Pons (tissue), 1 donor: Measurements from ENCODE around the gene B4GAT1.
A peak's percentile ranks its signal among the peaks of the same experiment; 100 is the strongest.
"Not testable (repeated sequence)": the region's sequence is repeated elsewhere in the genome, so short reads cannot be mapped to it uniquely, and the experiment has no call there.

Experiments
- DNase-seq: peaks from one replicate; pipeline ENCODE4 v3.0.0-alpha.2; 2016; ENCODE audit warnings: low spot score

Gene B4GAT1

DNA sequence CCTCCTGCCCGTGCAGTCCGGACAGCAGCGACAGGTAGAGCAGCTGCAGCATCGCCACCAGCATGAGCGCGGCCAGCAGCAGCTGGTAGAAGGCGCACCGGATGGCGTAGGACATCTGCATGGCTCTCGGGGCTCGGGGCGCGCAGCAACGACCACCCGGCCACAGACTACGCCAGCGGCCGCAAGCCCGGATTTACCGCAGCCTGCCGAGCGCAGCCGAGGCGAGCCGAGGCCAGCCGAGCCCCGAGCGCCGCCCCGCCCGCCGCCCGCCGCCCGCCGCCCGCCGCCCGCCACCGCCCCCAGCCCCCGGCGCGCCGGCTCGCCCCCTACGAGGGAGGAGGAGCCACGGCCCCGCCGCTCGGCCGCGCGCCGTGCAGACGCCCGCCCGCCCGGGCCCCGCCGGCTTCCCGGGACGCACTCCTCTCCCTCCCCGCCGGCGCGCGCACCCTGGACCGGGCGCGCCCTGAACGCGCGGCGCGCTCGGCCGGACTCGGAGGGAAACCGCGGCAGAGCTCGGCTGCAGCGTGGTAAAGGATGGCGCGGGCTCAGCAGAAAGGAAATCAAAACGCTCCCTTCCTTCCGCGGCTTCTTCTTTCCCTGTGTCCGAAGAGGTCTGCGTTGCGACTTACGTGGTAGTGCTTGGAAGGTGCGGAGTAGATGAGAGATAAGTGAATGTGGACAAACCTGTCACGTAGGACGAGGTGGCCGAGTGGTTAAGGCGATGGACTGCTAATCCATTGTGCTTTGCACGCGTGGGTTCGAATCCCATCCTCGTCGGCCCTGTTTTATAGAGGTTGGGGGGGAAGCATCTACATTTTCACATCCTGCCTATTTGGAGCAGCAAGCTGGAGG, at the start of gene B4GAT1:
Gene B4GAT1 (minus strand): TSS at position 205 of the 852 bp plus-strand sequence. CDS start 84 bp downstream, at position 121.
- peak; percentile 94 for DNase-seq

DNA sequence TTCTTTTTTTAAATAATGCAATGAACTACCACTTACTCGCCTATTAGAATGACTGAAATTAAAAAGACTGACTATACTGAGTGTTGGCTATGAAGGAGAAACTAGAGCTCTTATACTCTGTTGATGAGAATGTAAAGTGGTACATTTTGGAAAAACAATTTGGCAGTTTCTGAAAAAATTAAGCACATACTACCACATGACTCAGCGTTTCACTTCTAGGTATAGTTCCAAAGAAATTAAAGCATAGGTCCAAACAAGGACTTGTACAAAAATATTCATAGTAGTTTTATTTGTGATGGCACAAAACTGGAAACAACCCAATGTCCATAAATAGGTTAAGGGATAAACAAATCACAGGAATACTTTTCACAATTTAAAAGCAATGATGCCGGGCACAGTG, 46.5 kb upstream of the B4GAT1 start:
- no peak for DNase-seq

DNA sequence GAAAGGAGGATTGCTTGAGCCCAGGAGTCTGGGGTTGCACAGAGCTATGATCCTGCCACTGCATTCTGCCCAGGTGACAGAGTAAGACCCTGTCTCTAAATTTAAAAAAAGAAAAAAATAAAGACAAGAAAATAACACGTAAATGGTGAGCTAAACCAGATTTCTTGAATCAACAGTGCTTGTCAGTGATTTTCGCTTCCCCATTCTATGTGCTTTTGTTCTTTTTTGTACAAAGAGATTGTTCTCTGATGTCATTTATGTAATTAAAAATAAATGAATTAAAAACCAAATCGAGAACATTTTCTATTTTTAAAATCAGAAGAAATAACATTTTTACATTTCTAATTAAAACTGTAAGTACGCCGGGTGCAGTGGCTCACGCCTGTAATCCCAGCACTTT, 43.9 kb upstream of the B4GAT1 start:
- no peak for DNase-seq

DNA sequence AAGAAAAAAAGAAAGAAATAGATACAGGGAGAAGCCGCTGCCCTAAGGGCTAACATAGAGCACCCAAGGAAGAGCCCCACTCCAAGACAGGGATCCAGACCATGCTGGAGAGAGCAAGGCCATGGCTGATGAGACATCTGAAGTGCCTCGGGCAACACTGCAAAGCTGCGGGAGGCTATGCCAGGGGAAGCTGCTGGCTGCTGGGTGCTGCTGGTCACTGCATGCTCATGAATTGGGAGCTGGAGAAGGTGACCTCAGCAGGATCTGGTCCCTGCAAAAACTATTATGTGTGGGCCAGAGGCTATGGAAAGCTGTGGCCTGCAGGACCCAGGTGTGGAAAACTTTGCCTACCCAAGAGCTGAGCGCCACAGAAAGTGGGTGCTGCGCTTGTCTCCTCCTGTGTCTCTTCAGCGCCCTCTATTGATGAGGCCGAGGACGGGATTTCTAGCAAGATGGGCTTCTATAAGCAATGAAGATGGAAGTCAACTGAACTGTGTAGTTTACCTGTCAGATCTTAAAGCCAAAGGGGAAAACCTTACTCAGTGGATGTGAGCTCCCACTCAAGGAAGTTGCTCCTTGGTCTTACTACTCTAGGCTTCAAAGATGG, 41.5 kb upstream of the B4GAT1 start:
- peak; percentile 59 for DNase-seq

DNA sequence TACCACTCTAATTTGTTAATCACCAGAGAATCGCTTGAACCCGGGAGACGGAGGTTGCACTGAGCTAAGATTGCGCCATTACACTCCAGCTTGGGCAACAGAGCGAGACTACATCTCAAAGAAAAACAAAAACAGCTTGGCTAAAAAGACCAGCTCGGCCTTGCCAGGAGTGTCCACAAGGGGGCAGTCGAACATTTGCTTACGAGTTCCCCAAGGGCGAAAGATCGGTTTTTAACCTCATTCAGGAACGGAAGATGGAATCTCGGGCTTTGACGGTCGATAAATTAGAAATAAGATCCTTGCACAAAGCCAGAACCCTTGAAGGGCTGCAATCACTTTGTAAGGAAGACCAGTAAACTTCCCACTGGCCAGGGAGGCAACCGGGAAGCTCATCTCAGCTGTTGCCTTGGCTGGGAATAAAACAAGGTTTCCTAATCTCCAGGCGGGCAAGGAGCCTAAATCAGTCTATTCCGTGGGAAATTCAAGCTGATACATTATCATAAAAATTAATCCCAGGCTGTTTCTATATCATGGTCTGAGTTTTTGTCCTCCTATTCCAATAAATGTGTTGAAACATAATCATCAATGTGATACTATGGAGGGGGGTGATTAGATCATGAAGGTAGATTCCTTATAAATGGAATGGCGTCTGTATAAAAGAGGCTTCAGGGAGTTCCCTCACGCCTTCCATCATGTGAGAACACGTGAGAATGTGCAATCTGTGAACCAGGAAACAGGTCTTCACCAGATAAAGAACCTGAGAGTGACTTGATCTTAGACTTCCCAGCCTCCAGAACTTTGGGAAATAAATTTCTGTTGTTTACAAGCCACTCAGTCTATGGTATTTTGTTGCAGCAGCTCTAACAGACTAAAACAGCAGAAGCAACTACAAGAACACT, 39.0 kb upstream of the B4GAT1 start:
- DNase-seq, result peak; percentile 82

DNA sequence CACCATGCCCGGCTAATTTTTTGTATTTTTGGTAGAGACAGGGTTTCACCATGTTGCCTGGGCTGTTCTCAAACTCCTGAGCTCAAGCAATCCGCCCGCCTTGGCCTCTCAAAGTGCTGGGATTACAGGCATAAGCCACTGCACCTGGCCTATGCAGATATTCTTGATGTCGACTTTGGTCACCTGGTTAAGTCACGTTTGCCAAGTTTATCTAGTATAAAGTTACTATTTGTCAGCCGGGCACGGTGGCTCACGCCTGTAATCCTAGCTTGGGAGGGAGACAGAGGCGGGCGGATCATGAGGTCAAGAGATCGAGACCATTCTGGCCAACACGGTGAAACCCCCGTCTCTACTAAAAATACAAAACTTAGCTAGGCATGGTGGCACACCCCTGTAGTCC, 36.9 kb upstream of the B4GAT1 start:
- DNase-seq, result not testable (repeated sequence)

DNA sequence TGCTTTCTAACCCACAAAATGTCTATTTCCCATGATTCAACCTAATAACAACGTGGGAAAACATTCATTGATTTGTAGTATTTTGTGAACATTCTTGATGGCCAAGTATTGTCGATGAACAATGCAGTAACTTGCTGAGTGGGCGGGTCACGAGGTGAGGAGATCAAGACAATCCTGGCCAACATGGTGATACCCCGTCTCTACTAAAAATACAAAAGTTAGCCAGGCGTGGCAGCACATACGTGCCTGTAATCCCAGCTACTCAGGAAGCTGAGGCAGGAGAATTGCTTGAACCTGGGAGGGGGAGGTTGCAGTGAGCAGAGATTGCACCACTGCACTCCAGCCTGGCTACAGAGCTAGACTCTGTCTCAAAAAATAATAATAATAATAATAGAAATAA, 32.8 kb upstream of the B4GAT1 start:
- DNase-seq, result not testable (repeated sequence)

DNA sequence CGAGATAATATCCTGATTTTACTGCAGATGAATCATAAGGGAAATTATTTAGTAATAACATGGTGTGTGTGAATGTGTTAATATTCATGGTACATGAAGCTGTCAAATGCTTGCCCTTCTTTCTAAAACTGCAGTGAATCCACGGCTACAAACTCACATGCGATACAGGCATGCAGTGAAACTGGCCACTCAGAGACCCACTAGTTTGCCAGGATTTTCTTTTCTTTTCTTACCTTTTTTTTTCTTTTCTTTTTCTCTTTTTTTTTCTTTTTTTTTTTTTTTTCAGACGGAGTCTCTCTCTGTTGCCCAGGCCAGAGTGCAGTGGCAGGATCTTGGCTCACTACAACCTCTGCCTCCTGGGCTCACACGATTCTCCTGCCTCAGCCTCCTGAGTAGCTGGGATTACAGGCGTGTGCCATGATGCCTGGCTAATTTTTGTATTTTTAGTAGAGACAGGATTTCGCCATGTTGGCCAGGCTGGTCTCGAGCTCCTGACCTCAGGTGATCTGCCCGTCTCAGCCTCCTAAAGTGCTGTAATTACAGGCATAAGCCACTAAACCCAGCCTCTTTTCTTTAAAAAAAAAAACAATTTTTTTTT, 26.4 kb upstream of the B4GAT1 start:
- DNase-seq, result not testable (repeated sequence)

DNA sequence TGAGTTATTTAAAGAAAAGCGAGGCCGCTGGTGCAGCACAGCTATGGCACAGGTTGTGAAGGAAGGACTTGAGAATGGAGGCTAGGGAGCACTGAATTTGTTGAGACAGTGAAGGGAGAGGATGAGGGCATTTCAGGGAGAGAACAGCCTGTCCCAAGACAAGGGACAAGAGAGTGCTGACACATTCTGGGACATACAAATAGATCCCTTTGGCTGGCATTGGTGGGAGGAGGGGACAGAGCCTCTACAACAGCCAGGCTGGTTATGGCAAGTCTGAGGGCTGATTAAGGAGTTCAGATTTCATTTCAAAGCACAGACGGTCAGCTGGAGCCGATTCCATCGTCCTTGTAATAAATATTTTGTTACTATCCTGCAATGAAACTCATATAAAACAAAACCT, 25.8 kb upstream of the B4GAT1 start:
- DNase-seq, result peak; percentile 51

DNA sequence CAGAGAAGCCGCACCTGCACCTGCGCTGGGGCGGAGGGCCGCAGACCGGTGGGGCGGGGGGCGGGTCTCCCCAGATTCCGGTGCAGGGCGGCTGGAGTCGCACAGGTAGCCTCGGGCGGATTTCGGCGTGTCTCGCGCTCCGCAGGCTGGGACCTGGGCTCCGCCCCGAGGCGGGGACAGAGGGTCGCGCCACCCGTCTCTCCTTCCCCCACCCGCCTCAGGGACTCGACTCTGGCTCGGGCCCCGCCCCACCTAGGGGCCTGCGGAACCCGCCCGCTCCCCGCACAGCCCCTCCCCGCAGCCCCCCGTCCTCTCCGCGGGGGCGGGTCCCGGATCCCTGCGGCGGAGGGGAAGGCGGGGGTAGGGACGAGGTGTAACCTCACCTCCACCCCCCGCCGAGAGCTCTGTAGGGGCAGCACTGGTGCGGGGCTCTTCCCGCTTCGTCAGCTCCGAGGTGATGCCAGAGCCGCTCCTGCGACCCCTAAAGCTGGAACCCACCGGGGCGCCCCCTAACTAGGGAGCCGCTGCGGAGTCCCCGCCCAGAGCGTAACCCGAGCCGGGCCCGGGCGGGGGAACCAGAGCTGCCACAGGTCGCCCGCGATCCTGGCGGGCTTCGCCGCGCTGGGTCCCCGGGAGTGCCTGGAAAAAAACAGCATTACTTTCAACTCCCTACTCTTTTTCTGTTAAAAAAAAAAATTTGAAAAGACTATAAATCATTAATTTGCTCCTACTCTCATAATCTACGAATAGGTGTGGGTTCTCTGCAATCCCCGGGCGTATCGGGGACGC, 24.4 kb upstream of the B4GAT1 start, which contains the start of gene SLC29A2:
Gene SLC29A2 (minus strand): TSS at position 134 of the 789 bp plus-strand sequence. CDS start 169 bp downstream, outside the sequence.
- no peak for DNase-seq

DNA sequence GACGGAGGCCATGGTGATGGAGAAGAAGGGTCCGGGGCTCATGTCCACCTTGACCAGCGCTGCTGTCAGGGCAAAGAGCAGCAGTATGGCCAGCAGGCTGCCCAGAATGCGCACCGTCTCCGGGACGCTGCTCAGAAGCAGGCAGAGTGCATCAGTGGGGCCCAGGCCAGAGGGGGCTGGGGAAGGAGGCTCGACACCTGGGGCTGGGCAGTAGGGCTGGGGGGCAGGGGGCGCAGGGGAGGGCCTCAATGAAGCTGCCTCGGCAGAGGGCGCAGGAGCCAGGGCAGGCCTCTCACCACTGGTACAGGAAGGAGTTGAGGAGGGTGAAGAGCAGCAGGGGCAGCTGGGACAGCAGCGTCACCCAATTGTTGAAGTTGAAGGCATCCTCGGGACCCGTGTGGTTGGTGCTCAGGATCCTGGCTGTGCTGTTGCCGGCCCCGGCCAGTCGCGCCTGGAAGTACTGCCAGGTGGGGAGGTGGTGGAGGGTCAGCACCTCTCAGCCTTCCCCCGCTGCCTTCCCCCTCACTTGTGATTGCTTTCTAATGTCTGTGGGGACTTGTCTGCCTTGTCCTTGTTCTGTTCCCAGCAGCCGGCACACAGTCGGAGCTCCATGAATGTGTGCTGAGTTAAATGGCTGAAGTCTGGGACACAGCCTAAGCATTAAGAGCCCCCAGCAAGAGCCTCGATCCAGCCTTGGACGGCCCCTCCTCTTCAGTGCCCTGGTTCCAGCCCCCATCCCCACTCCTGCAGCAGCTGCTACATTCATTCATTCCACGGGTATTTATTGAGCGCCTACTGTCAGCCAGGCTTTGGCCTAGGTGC, 21.9 kb upstream of the B4GAT1 start:
- no peak for DNase-seq

DNA sequence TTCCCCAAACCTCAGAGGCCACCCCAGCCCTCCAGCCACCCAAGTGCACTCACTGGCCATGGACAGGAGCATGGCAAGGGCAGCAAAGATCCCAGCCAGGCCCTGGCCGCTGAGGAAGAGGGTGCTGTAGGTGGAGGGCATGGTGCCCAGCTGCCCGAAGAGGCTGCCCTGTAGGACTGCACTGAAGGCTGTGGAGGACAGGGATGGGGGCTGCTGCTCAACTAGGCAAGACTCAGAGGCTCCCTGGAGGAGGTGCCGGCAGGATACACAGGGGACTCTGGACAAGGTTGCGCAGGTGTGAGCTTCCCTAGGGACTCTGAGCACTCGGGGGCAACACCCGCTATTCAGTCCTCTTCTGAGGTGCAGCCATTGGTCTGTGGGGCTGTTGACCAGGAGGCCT, 21.1 kb upstream of the B4GAT1 start:
- DNase-seq, result no peak

DNA sequence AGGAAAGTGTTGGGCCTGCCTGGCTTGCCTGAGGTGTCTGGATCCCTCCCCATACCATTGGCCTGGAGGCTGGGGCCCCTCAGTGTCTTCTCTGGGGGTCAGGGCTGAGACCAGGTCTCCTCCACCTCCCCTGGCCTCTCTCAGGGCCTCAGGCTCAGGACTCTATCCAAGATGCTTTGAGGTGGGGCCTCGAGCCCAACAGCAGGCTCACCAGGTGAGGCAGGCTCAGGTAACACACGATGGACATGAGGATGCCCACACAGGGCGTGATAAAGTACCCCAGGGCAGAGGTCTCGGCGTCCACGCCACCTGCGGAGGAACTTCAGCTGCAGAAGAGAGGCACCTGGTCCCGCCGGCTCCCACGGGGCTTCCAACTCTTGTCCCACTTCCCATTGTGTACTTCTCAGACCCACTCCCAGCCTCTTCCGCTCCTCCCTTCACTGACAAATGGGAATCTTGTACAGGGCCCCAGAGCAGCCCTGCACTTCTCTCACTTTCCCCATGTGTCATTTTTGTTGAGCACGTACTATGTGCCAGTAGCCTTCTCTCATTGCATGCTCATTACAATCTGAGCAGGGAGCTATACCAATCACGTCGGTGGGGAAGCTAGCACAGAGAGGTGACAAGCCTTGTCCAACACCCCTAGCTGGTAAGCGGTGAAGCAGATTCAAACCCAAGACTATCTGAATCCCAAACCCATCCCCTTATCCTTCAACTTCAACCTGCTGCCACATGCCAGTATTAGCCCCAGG, 20.3 kb upstream of the B4GAT1 start:
- no peak for DNase-seq

DNA sequence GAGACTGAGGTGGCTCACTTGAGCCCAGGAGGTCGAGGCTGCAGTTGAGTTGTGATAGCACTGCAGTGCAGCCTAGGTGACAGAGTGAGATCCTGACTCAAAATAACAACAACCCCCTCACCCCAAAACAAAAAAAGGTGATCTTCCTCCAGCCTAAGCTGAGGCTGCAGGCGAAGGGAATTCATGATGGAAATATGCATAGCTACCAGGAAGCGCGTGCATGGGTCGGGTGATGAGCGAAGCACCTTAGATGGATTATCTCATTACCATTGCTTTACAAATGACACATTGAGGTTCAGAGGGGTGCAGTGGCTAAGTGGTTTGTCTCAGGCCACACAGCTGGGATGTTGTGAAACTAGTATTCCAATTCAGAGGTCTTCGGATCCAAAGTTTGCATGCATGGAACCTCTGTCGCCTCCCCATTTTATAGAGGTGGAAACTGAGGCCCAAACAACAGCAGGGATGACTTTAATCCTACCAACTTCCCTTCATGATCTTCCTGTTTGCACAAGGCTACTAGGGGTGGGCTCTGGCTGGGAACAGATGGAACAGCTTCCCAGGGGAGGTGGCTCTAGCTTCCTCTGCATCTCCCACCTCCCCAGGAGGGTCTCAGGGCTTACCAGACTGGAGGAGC, 19.5 kb upstream of the B4GAT1 start:
- no peak for DNase-seq

DNA sequence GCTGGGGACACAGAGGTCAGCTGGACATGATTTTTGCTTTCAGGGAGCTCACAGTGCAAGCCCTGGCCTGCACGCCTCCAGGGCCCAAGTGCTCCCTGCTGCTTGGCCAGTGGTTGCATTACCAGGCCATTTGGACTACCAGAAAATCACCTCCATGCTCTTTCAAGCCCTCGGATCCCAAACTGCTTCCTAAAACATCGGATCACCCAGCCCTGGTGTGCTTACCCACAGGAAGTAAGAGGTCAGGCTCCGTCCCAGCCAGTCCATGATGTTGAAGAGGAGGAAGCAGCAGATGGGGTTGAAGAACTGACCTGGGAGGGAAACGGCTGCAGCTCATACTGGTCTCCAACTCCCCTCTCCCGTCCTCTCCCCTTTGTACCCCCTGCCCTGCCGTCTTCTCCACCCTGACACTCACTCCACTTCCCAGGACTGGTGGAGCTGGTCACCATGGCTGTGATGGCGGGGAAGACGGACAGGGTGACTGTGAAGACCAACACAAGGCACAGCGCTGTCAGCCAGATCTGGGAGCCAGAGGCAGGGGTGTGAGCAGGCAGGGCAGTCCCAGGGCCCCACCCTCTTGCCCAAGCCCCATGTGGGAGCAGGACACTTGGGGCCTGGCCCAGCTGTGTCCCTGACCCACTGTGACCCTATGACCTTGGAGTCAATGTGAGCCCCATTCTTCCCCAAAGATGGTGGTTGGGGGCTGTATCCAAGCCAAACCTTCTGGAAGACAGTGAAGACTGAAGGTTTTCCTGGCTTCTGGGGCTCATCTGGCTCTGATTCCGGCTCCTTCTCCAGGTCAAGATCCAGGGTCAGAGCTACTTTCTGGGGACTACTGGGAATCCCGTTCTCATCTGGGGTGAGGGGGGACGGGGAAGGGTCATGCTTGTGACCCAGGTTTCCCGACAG, 18.5 kb upstream of the B4GAT1 start:
- DNase-seq, result no peak

DNA sequence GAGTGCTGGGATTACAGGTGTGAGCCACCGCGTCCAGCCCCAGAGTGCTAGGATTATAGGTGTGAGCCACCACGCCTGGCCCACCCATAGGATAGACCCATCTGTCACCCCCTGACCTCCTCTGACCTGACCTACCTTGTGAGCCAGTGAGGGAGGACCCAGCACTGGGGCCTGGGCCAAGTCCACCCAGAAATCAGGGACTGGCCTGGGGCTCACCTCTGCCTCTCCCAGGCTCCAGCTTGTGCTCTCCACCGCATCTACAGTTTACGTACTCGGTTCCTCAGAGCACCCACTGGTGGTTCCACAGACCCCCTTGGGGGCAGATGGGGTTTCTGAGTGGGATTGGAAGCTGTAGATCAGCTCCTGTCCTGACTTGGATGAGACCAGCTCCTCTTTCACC, 17.7 kb upstream of the B4GAT1 start:
- no peak for DNase-seq

DNA sequence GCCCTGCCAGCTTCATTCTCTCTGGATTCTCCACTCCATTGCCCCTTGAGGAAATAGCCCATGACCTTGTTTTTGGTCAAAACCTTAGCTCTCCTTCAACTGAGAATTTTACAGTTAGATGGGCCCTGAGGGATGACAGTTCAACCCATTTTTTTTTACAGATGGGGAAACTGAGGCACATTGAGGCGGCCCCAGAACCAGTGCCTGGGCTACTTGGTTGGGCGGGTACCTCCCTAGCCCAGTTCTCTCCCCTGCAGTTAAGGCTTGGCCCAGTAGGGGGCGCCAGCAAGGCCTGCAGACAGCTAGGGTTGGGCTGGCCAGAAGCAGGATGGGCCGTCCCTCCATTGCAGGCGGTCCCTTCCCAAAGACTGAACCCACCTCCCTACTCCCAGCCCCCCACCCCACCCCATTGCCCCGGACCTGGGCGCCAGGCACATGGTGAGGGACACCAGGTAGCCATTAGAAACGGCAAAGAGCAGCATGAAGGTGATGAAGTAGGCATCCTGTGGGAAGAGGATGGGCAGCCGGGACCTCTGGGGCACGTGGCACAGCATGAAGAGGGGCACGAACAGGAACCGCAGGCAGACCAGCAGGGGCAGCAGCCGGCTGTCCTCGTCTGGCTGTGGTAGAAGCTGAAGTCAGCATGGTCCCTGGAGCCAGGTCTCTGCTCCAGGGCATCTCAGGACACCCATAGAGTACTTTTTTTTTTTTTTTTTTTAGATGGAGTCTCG, 16.5 kb upstream of the B4GAT1 start:
- DNase-seq, result no peak
